ENCODE data around the gene CD209.

The CD209 gene

DNA sequence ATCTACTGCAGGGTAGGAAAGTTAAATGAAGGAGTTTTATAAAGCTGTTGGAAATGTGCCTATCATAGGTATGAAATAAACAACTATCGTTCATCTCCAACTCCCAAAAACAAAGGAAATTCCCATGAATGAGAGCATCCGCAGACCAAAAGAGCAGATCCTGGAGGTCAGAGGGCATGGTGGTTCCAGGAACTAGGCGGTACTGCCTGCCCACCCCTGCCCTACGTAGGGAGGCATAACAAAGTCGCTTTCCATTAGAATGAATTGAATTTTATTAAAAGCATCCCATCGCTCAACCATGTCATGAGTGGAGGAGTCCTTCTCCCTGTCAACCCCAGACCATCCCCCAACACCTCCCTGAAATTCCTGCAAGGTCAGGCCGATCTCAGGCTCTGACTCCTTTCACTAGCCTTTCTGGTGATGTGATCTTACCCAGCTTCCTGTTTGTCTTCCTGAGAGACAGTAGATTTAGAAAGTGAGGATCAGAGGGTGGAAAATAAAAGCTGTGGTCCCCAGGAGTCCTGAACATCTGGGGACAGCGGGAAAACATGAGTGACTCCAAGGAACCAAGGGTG is 15.5 kb upstream of the CD209 start, which contains the start of gene CLEC4M:
Gene CLEC4M (plus strand): TSS at position 525 of the 575 bp plus-strand sequence. CDS start 24 bp downstream, at position 549.
- CTCF ChIA-PET, result no interaction called here
- TF ChIP-seq, protein P1, sequence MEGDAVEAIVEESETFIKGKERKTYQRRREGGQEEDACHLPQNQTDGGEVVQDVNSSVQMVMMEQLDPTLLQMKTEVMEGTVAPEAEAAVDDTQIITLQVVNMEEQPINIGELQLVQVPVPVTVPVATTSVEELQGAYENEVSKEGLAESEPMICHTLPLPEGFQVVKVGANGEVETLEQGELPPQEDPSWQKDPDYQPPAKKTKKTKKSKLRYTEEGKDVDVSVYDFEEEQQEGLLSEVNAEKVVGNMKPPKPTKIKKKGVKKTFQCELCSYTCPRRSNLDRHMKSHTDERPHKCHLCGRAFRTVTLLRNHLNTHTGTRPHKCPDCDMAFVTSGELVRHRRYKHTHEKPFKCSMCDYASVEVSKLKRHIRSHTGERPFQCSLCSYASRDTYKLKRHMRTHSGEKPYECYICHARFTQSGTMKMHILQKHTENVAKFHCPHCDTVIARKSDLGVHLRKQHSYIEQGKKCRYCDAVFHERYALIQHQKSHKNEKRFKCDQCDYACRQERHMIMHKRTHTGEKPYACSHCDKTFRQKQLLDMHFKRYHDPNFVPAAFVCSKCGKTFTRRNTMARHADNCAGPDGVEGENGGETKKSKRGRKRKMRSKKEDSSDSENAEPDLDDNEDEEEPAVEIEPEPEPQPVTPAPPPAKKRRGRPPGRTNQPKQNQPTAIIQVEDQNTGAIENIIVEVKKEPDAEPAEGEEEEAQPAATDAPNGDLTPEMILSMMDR (conservative IDR thresholded peaks at IDR 0.05; ENCODE audit: low read depth), result no peak

DNA sequence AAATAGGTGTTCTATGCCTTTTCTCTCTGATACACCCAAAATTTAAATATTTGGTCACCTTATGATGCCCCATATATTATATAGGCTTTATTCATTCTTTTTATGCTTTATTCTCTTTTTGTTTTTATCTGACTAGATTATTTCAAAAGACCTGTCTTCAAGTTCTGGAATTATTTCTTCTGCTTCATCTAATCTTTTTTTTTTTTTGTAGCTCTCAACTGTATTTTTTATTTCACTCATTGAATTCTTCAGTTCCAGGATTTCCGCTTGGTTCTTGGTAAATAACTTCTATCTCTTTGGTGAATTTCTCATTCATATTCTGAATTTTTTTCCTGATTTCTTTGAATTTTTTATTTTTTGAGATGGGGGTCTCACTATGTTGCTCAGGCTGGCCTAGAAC is 11.8 kb upstream of the CD209 start:
- no peak overlapping the region for H3K27ac ChIP-seq
- ChIA-PET POLR2A (ENCODE audit: low non-redundant PET) (no interaction called here), CTCF (no interaction called here)
- TF ChIP-seq, protein P1 (conservative IDR thresholded peaks at IDR 0.05; ENCODE audit: low read depth), result no peak
- no peak for DNase-seq (ENCODE audit: low spot score)

More for the DNA sequence above, 15.5 kb upstream of the CD209 start, which contains the start of gene CLEC4M:
- POLR2A ChIA-PET (ENCODE audit: low non-redundant PET), result no interaction called here
- H3K27ac ChIP-seq, result no peak within 1 kb of the TSS
- no peak for DNase-seq (ENCODE audit: low spot score)

DNA sequence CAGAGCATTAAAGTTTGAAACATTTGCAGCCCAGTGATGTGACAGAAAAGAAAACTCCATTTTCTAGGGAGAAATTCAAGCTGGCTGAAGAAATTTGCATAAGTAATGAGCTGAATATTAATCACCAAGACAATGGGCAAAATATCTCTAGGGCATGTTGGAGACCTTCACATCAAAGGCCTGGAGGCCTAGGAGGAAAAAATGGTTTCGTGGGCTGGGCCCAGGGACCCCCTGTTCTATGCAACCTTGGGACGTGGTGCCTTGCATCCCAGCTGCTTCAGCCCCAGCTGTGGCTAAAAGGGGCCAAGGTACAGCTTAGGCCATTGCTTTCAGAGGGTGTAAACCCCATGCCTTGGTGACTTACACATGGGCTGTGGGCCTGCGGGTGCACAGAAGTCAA is 10.0 kb upstream of the CD209 start:
- ChIA-PET POLR2A (ENCODE audit: low non-redundant PET) (no interaction called here), CTCF (no interaction called here)
- TF ChIP-seq, protein P1 (conservative IDR thresholded peaks at IDR 0.05; ENCODE audit: low read depth), result no peak
- no peak overlapping the region for H3K27ac ChIP-seq
- DNase-seq (ENCODE audit: low spot score), result no peak

DNA sequence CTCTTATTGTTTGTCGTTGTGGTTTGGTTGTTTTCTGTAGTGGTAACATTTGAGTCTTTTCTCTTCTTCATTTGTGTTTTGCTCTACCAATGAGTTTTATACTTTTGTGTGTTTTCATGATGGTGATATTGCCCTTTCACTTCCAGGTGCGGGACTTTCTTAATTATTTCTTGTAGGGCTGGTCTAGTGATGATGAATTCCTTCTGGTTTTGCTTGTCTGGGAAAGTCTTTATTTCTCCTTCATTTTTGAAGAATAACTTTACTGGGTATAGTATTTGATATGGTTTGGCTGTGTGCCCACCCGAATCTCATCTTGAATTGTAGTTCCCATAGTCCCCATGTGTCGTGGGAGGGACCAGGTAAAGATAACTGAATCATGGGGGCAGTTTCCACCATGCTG is 8.9 kb upstream of the CD209 start:
- H3K27ac ChIP-seq, result no peak overlapping the region
- no peak for DNase-seq (ENCODE audit: low spot score)
- ChIA-PET POLR2A (ENCODE audit: low non-redundant PET) (no interaction called here), CTCF (no interaction called here)
- TF ChIP-seq, protein P1 (conservative IDR thresholded peaks at IDR 0.05; ENCODE audit: low read depth), result no peak

DNA sequence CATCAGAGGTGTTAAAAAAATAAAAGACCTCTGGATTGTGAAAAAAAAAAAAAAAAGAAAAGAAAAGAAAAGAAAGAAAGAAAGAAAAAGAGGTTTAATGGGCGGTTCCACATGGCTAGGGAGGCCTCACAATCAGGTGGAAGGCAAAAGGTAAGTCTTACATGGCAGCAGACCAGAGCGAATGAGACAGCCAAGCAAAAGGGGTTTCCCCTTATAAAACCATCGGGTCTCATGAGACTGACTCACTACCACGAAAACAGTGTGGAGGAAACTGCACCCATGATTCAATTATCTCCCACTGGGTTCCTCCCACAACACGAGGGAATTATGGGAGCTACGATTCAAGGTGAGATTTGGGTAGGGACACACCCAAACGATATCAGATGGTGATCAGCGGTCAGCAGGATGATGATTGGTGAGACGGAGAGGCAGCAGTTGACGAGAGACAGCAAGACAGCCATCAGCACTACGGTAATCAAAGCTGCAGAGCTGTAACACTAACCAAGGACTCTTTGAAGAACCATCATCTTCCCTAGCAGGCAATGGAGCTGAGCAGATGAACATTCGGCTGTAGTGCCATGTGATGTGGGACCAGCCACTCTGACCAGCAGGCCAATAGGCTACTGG is 3.9 kb upstream of the CD209 start:
- ChIA-PET CTCF (interaction anchor here (0.8 to 1.2 kb wide), 2 partner anchors 9 to 48 kb away, joined by 3 to 5 read pairs; no protein-coding TSS in a partner anchor), POLR2A (ENCODE audit: low non-redundant PET) (no interaction called here)
- TF ChIP-seq, protein P1 (conservative IDR thresholded peaks at IDR 0.05; ENCODE audit: low read depth), result no peak
- no peak for DNase-seq (ENCODE audit: low spot score)
- no peak overlapping the region for H3K27ac ChIP-seq

DNA sequence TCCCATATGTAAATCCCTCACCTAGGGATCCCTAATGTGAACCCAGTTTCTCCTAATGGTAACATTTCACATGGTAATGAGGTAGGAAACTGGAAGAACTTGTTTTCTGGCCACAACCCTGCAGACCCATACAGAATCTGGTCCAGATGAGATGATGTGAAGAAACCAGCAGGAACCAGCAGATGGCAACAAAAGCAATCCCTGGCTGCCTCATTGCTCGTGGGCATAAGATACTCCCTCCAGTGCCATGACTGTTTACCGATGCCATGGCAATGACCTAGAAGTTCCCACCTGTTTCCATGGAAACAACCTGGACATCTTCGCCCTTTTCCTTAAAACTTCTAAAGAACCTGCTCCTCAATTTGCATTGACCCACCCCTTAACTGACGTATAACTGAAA is 1.4 kb upstream of the CD209 start:
- CTCF ChIA-PET, result no interaction called here
- TF ChIP-seq, protein P1 (conservative IDR thresholded peaks at IDR 0.05; ENCODE audit: low read depth), result no peak
- no peak overlapping the region for H3K27ac ChIP-seq
- DNase-seq (ENCODE audit: low spot score), result peak; percentile 27
- POLR2A ChIA-PET (ENCODE audit: low non-redundant PET), result no interaction called here

Data from RWPE1 (cell line).